Choroid plexus epithelial cell (primary cell): Measurements from ENCODE around the gene SCAF1.

Source experiments
- DNase-seq: peaks from one replicate; pipeline ENCODE4 v3.0.0-alpha.2; 2010; ENCODE audit warnings: low read depth
- H3K4me3 ChIP-seq: 2 replicates; pipeline ENCODE4 v1.5.1; 2011; ENCODE audit warnings: low read depth, mild to moderate bottlenecking, control low read depth, low read length, moderate library complexity
- CTCF ChIP-seq: conservative IDR thresholded peaks from 2 replicates; pipeline ENCODE4 v1.5.1; 2011; ENCODE audit warnings: low read depth, mild to moderate bottlenecking, control low read depth, inconsistent platforms, low read length, moderate library complexity

SCAF1 gene

DNA sequence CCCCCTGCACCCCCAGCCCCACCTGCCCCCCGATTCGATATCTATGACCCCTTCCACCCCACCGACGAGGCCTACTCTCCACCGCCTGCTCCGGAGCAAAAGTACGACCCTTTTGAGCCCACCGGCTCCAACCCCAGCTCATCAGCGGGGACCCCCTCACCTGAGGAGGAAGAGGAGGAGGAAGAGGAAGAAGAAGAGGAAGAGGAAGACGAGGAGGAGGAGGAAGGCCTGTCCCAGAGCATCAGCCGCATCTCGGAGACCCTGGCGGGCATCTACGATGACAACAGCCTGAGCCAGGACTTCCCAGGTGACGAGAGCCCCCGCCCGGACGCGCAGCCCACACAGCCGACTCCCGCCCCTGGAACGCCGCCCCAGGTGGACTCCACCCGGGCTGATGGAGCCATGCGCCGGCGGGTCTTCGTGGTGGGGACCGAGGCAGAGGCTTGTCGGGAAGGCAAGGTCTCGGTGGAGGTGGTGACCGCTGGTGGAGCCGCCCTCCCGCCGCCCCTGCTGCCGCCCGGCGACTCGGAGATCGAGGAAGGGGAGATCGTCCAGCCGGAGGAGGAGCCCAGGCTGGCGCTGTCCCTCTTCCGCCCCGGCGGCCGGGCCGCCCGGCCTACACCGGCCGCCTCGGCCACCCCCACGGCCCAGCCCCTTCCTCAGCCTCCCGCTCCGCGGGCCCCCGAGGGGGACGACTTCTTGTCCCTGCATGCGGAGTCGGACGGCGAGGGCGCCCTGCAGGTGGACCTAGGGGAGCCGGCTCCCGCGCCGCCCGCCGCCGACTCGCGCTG lies 9.2 kb downstream of the SCAF1 start:
- DNase-seq, result no peak
- TF ChIP-seq CTCF, result no peak
- H3K4me3 ChIP-seq, result no peak overlapping the region

GRCh38 chr19:49651820-49652550 lies 10.0 kb downstream of the SCAF1 start:
- no peak overlapping the region for H3K4me3 ChIP-seq
- no peak for TF ChIP-seq CTCF
- no peak for DNase-seq

DNA sequence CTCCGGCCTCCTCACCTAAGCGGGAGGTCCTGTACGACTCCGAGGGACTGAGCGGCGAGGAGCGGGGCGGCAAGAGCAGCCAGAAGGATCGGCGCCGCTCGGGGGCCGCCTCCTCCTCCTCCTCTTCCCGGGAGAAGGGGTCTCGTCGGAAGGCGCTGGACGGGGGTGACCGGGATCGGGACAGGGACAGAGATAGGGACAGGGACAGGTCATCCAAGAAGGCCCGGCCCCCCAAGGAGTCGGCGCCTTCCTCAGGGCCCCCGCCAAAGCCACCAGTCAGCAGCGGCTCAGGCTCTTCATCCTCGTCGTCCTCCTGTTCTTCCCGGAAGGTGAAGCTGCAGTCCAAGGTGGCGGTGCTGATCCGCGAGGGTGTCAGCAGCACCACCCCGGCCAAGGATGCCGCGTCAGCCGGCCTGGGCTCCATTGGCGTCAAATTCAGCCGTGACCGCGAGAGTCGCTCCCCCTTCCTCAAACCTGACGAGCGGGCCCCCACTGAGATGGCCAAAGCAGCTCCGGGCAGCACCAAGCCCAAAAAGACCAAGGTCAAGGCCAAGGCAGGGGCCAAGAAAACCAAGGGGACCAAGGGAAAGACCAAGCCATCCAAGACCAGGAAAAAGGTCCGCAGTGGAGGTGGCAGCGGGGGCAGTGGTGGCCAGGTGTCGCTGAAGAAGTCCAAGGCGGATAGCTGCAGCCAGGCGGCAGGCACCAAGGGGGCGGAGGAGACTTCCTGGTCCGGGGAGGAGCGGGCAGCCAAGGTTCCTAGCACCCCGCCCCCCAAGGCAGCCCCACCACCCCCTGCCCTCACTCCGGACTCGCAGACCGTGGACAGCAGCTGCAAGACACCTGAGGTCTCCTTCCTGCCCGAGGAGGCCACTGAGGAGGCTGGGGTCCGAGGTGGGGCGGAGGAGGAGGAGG lies 10.8 kb downstream of the SCAF1 start:
- DNase-seq, result no peak
- no peak overlapping the region for H3K4me3 ChIP-seq
- no peak for TF ChIP-seq CTCF

- no peak for TF ChIP-seq CTCF
- DNase-seq, result no peak
- H3K4me3 ChIP-seq, result no peak overlapping the region
Measured at GRCh38 chr19:49653466-49653806, 11.4 kb downstream of the SCAF1 start.

- no peak for DNase-seq
- no peak for TF ChIP-seq CTCF
- H3K4me3 ChIP-seq, result no peak overlapping the region
Measured at GRCh38 chr19:49654581-49654980, 12.6 kb downstream of the SCAF1 start.

- no peak for TF ChIP-seq CTCF
- H3K4me3 ChIP-seq, result no peak overlapping the region
- DNase-seq, result no peak
Measured at GRCh38 chr19:49655570-49656455, 13.8 kb downstream of the SCAF1 start.
